ENCODE data around the gene PEF1.

DNA sequence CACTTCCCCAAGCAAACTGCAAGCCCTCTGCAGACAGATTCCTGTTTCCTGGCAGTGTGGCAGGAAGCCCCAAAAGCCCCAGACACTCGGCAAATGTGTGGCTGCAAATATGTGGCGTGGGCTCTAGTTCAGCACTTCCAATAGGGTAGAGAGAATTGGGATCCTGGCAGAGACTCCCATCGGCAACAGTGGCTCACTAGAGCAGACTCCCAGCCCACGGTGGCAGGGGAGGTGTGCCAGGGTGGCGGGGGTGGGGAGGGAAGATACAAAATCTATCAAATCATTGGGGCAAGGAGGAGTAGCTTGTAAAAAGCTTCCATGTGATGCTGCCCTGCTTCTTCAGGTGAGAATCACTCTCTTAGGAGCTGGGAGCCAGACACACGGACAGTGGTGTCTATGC is 33.3 kb upstream of the PEF1 start:
- TF ChIP-seq, protein P1, sequence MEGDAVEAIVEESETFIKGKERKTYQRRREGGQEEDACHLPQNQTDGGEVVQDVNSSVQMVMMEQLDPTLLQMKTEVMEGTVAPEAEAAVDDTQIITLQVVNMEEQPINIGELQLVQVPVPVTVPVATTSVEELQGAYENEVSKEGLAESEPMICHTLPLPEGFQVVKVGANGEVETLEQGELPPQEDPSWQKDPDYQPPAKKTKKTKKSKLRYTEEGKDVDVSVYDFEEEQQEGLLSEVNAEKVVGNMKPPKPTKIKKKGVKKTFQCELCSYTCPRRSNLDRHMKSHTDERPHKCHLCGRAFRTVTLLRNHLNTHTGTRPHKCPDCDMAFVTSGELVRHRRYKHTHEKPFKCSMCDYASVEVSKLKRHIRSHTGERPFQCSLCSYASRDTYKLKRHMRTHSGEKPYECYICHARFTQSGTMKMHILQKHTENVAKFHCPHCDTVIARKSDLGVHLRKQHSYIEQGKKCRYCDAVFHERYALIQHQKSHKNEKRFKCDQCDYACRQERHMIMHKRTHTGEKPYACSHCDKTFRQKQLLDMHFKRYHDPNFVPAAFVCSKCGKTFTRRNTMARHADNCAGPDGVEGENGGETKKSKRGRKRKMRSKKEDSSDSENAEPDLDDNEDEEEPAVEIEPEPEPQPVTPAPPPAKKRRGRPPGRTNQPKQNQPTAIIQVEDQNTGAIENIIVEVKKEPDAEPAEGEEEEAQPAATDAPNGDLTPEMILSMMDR (IDR thresholded peaks at IDR 0.05; ENCODE audit: control extremely low read depth in 1 of 3, insufficient read depth in 1 of 3, low read depth in 1 of 3, low read length in 3 of 3): no peak
- TF ChIP-seq POLR2AphosphoS5 (IDR thresholded peaks at IDR 0.05; ENCODE audit: low read depth, low read length): no peak
- no peak for TF ChIP-seq CHD2 (IDR thresholded peaks at IDR 0.05; ENCODE audit: low read length)
- TF ChIP-seq SP1 (IDR thresholded peaks at IDR 0.05; ENCODE audit: low read depth, low read length): no peak
- TF ChIP-seq POLR2A (IDR thresholded peaks at IDR 0.05; ENCODE audit: control extremely low read depth in 1 of 2, low read depth in 2 of 2, low read length in 2 of 2): no peak
- TF ChIP-seq CEBPB (IDR thresholded peaks at IDR 0.05; ENCODE audit: low read depth, low read length): no peak
- TF ChIP-seq EP300 (IDR thresholded peaks at IDR 0.05; ENCODE audit: borderline replicate concordance in 1 of 2, low read depth in 2 of 2, low read length in 2 of 2): no peak
- TF ChIP-seq JUND (IDR thresholded peaks at IDR 0.05; ENCODE audit: low read length): no peak
- TF ChIP-seq YY1 (IDR thresholded peaks at IDR 0.05; ENCODE audit: low read depth, low read length): no peak
- TF ChIP-seq, protein P2, sequence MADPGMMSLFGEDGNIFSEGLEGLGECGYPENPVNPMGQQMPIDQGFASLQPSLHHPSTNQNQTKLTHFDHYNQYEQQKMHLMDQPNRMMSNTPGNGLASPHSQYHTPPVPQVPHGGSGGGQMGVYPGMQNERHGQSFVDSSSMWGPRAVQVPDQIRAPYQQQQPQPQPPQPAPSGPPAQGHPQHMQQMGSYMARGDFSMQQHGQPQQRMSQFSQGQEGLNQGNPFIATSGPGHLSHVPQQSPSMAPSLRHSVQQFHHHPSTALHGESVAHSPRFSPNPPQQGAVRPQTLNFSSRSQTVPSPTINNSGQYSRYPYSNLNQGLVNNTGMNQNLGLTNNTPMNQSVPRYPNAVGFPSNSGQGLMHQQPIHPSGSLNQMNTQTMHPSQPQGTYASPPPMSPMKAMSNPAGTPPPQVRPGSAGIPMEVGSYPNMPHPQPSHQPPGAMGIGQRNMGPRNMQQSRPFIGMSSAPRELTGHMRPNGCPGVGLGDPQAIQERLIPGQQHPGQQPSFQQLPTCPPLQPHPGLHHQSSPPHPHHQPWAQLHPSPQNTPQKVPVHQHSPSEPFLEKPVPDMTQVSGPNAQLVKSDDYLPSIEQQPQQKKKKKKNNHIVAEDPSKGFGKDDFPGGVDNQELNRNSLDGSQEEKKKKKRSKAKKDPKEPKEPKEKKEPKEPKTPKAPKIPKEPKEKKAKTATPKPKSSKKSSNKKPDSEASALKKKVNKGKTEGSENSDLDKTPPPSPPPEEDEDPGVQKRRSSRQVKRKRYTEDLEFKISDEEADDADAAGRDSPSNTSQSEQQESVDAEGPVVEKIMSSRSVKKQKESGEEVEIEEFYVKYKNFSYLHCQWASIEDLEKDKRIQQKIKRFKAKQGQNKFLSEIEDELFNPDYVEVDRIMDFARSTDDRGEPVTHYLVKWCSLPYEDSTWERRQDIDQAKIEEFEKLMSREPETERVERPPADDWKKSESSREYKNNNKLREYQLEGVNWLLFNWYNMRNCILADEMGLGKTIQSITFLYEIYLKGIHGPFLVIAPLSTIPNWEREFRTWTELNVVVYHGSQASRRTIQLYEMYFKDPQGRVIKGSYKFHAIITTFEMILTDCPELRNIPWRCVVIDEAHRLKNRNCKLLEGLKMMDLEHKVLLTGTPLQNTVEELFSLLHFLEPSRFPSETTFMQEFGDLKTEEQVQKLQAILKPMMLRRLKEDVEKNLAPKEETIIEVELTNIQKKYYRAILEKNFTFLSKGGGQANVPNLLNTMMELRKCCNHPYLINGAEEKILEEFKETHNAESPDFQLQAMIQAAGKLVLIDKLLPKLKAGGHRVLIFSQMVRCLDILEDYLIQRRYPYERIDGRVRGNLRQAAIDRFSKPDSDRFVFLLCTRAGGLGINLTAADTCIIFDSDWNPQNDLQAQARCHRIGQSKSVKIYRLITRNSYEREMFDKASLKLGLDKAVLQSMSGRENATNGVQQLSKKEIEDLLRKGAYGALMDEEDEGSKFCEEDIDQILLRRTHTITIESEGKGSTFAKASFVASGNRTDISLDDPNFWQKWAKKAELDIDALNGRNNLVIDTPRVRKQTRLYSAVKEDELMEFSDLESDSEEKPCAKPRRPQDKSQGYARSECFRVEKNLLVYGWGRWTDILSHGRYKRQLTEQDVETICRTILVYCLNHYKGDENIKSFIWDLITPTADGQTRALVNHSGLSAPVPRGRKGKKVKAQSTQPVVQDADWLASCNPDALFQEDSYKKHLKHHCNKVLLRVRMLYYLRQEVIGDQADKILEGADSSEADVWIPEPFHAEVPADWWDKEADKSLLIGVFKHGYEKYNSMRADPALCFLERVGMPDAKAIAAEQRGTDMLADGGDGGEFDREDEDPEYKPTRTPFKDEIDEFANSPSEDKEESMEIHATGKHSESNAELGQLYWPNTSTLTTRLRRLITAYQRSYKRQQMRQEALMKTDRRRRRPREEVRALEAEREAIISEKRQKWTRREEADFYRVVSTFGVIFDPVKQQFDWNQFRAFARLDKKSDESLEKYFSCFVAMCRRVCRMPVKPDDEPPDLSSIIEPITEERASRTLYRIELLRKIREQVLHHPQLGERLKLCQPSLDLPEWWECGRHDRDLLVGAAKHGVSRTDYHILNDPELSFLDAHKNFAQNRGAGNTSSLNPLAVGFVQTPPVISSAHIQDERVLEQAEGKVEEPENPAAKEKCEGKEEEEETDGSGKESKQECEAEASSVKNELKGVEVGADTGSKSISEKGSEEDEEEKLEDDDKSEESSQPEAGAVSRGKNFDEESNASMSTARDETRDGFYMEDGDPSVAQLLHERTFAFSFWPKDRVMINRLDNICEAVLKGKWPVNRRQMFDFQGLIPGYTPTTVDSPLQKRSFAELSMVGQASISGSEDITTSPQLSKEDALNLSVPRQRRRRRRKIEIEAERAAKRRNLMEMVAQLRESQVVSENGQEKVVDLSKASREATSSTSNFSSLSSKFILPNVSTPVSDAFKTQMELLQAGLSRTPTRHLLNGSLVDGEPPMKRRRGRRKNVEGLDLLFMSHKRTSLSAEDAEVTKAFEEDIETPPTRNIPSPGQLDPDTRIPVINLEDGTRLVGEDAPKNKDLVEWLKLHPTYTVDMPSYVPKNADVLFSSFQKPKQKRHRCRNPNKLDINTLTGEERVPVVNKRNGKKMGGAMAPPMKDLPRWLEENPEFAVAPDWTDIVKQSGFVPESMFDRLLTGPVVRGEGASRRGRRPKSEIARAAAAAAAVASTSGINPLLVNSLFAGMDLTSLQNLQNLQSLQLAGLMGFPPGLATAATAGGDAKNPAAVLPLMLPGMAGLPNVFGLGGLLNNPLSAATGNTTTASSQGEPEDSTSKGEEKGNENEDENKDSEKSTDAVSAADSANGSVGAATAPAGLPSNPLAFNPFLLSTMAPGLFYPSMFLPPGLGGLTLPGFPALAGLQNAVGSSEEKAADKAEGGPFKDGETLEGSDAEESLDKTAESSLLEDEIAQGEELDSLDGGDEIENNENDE (IDR thresholded peaks at IDR 0.05; ENCODE audit: insufficient replicate concordance, low read length): no peak
